Measurements from ENCODE around the gene ZNF503. TPM values are rescaled to one million over a fixed set of nuclear protein-coding genes. Genes with fewer than 3 reads are reported as not detected.
A peak's percentile ranks its signal among the peaks of the same experiment; 100 is the strongest.

Gene ZNF503
- total and polyA plus RNA-seq, 10 of the 15 experiments (the other 5 are each of a cell fraction or from before 2014, with no cell fraction given), result 0.05 to 1.1 (median 0.11) TPM; not detected in 1

- H2AFZ ChIP-seq (ENCODE audit: control insufficient read depth, low read depth, low read length), result no peak overlapping the region
- CTCF ChIA-PET, result interaction anchor here (0.7 to 5.7 kb wide), 11 partner anchors 154 to 904 kb away, joined by 3 to 38 read pairs (median 5); no protein-coding TSS in a partner anchor
- no peak overlapping the region for H3K9ac ChIP-seq (ENCODE audit: control insufficient read depth, insufficient read depth, low read length)
These were observed 2.0 kb downstream of the ZNF503 start for GRCh38 chr10:75399461-75400162.

More at GRCh38 chr10:75399461-75400162, 2.0 kb downstream of the ZNF503 start:
- Histone ChIP-seq H4K20me1 (ENCODE audit: control insufficient read depth, insufficient read depth) (no peaks in the 10 kb centered on the region), H3K4me1 (ENCODE audit: control insufficient read depth, insufficient read depth, low read length) (no peaks in the 10 kb centered on the region; the same call in 1 of the 2 replicates), H3K27me3 (replicated peaks in 1 of 2; ENCODE audit: control insufficient read depth in 2 of 2, insufficient read depth in 2 of 2, low read length in 1 of 2) (peaks cover 8 to 16% of the 10 kb centered on the region in 2 experiments), H3K36me3 (ENCODE audit: control insufficient read depth in 2 of 2, insufficient read depth in 2 of 2, low read length in 1 of 2) (no peaks in the 10 kb centered on the region), H3K4me2 (ENCODE audit: control insufficient read depth, insufficient read depth) (peak overlapping the region; percentile 82; the same call in 1 of the 2 replicates), H3K27ac (ENCODE audit: control insufficient read depth, insufficient read depth) (no peak overlapping the region), H3K9me3 (replicated peaks; ENCODE audit: control insufficient read depth, insufficient read depth, low read length) (no peaks in the 10 kb centered on the region; the same call in 2 of the 3 replicates), H3K4me3 (no peak overlapping the region), H3K79me2 (ENCODE audit: control insufficient read depth, insufficient read depth, low read length) (no peaks in the 10 kb centered on the region)
- peak; percentile 37 for ATAC-seq
- POLR2A ChIA-PET, result interaction anchor here (0.6 kb wide), 1 partner anchor 1084 kb away, joined by 4 read pairs; no protein-coding TSS in a partner anchor
- BruUV-seq (replicated peaks), result no TSS peak
- FAIRE-seq, result no peak
- intact Hi-C loops (cut with micrococcal nuclease; ENCODE audit: unreplicated experiment), result loop anchor here (2.0 to 10.0 kb wide), 7 partner anchors 143 to 905 kb away; no protein-coding TSS in a partner anchor
- in situ Hi-C loops (cut with MboI), result loop anchor here (25.0 kb wide), 2 partner anchors 638 to 1138 kb away; no protein-coding TSS in a partner anchor
- RAD21 ChIA-PET (ENCODE audit: unreplicated experiment), result interaction anchor here (0.5 to 3.9 kb wide), 13 partner anchors 9 to 1510 kb away, joined by 3 to 38 read pairs (median 4); no protein-coding TSS in a partner anchor
- SMC1A ChIA-PET (ENCODE audit: uncharacterized antibody, unreplicated experiment), result interaction anchor here (0.6 to 4.3 kb wide), 8 partner anchors 88 to 1147 kb away, joined by 3 to 19 read pairs (median 6); no protein-coding TSS in a partner anchor
- no peak for DNase-seq (ENCODE audit: low read depth, low spot score)
- TF ChIP-seq ZNF592 (IDR thresholded peaks at IDR 0.05) (no peak), NFIC (IDR thresholded peaks at IDR 0.05; ENCODE audit: low read depth, low read length) (no peak), IKZF1 (conservative IDR thresholded peaks at IDR 0.05) (0 out of 2 replicates have a peak, but pooled peaks have one; percentile 13), SMC3 (IDR thresholded peaks at IDR 0.05; ENCODE audit: borderline replicate concordance, low read length) (peak; percentile 53; the same call in 1 of the 2 replicates)
- TF ChIP-seq, protein P1, sequence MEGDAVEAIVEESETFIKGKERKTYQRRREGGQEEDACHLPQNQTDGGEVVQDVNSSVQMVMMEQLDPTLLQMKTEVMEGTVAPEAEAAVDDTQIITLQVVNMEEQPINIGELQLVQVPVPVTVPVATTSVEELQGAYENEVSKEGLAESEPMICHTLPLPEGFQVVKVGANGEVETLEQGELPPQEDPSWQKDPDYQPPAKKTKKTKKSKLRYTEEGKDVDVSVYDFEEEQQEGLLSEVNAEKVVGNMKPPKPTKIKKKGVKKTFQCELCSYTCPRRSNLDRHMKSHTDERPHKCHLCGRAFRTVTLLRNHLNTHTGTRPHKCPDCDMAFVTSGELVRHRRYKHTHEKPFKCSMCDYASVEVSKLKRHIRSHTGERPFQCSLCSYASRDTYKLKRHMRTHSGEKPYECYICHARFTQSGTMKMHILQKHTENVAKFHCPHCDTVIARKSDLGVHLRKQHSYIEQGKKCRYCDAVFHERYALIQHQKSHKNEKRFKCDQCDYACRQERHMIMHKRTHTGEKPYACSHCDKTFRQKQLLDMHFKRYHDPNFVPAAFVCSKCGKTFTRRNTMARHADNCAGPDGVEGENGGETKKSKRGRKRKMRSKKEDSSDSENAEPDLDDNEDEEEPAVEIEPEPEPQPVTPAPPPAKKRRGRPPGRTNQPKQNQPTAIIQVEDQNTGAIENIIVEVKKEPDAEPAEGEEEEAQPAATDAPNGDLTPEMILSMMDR (IDR thresholded peaks at IDR 0.05 in 2 of 3, conservative IDR thresholded peaks at IDR 0.05 in 1 of 3; ENCODE audit: control insufficient read depth in 2 of 3, extremely low read depth in 1 of 3, insufficient read depth in 1 of 3, low read depth in 3 of 3, low read length in 3 of 3), result peak; percentile 23 to 64 (median 51); a peak in 4 of 6 replicates
- WGBS (ENCODE audit: insufficient coverage, insufficient replicate concordance, low lambda C conversion rate, missing lambda C conversion rate), result 25% methylated on average over 35 of the region's 71 CpGs

Data from GM12878 (cell line).